Breast epithelium (tissue), 4 donors: ENCODE data around the gene CD247. TPM values are rescaled to one million over a fixed set of nuclear protein-coding genes. Genes with fewer than 3 reads are reported as not detected.
A peak's percentile ranks its signal among the peaks of the same experiment; 100 is the strongest.

Source experiments
- DNase-seq, 2 donors: peaks; one replicate each; pipeline ENCODE4 v3.0.0-alpha.2; 2019; ENCODE audit warnings: low spot score in 2 of 2
- H3K27ac ChIP-seq, 2 donors: fragments of 200-600 bp; sonication (generic) in 1 of 2; one replicate each; pipeline ENCODE4 v1.5.1; 2016 to 2019; ENCODE audit warnings: mild to moderate bottlenecking in 1 of 2
- H3K27me3 ChIP-seq, 2 donors: fragments of 200-600 bp; sonication (generic) in 1 of 2; one replicate each; pipeline versions ENCODE4 v1.5.1 to v1.6.0; 2017 to 2019; ENCODE audit warnings: control low read depth in 1 of 2, mild to moderate bottlenecking in 1 of 2
- H3K36me3 ChIP-seq: fragments of 200-600 bp; one replicate; pipeline ENCODE4 v1.5.1; 2019
- H3K4me1 ChIP-seq, 2 donors: fragments of 200-600 bp; sonication (generic); one replicate each; pipeline ENCODE4 v1.5.1; 2016 to 2019; ENCODE audit warnings: control low read depth in 1 of 2
- H3K4me3 ChIP-seq, 3 donors: fragments of 200-600 bp; sonication (generic); 1 replicate in 2 of 3; 2 replicates in 1 of 3; pipeline ENCODE4 v1.5.1; 2016 to 2019; ENCODE audit warnings: mild to moderate bottlenecking in 3 of 3, moderate library complexity in 2 of 3
- H3K9me3 ChIP-seq, 2 donors: fragments of 200-600 bp; sonication (generic) in 1 of 2; one replicate each; pipeline ENCODE4 v1.5.1; 2016 to 2019; ENCODE audit warnings: control low read depth in 1 of 2
- POLR2A ChIP-seq: fragments of 450-650 bp; IDR thresholded peaks from one replicate; pipeline ENCODE4 v1.6.1; 2016; ENCODE audit warnings: antibody characterized with exemption, mild to moderate bottlenecking, moderate library complexity
- POLR2AphosphoS5 ChIP-seq, 3 donors: sonication (generic); formaldehyde crosslinking; IDR thresholded peaks; one replicate each; pipeline ENCODE4 v1.6.1; 2017; ENCODE audit warnings: antibody characterized with exemption in 3 of 3
- intact Hi-C: fragments of 100-400 bp; cut with DNase I; formaldehyde crosslinking; loops from one replicate; pipeline ENCODE4 v1.15.1; 2023; ENCODE audit warnings: low total_unique reads
- total RNA-seq, 3 donors: library from RNA; depleted of rRNA; stranded (reverse); fragments of >200 nt; gene quantifications; one replicate each; pipeline ENCODE4 v1.1.0, GENCODE V29; 2016
- TF ChIP-seq, protein P1 (sequence below), 3 donors: fragments of 450-650 bp; IDR thresholded peaks; one replicate each; pipeline ENCODE4 v1.5.1; 2016 to 2017; ENCODE audit warnings: antibody characterized with exemption in 3 of 3, mild to moderate bottlenecking in 3 of 3, moderate library complexity in 3 of 3

CD247 gene
- total RNA-seq, 3 donors from 2014 or later = 0.80 to 2.0 (median 2.0) TPM

DNA sequence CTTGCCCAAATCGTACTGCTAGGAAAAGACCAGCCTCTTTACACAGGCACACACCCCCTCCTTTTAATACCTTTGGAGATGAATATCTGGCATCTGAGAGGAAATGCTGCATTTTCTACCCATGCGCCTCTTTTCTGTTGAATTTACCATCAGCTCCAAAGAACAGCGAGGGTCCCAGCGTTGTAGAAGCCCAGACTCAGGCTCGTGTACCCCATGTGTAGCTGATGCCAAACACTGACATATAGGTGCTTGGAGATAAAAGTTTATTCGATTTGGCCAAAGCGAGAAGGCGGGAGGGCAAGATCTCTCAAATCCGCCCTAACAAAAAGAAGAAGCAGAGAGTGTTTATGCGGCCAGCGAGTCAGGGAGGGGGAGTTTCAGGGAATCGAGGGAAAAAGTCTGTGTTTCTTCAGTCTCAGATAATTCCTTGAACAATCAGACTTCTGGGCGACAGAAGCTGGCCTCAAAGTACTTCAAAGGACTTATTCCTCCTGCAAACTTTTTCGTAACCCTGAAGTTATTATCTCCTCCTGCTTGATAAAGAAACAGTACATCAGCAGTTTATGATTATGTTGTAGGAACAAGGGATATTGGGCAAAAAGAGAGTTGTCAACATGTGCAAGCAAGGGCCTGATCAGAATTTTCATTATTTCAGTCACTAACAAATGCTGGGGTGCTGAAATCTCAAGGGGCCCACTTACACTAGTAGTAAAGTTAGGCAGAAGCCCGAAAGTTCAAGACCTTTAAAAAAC is 35.9 kb upstream of the CD247 start:
- Histone ChIP-seq H3K4me1 (no peaks in the 10 kb centered on the region), H3K27me3 (no peaks in the 10 kb centered on the region), H3K4me3 (peak overlapping the region; percentile 75 to 89 (median 82)), H3K36me3 (no peaks in the 10 kb centered on the region), H3K9me3 (no peaks in the 10 kb centered on the region), H3K27ac (peak overlapping the region; percentile 85 to 92)
- TF ChIP-seq POLR2AphosphoS5 (IDR thresholded peaks at IDR 0.05) (no peak), POLR2A (no peak)
- TF ChIP-seq, protein P1, sequence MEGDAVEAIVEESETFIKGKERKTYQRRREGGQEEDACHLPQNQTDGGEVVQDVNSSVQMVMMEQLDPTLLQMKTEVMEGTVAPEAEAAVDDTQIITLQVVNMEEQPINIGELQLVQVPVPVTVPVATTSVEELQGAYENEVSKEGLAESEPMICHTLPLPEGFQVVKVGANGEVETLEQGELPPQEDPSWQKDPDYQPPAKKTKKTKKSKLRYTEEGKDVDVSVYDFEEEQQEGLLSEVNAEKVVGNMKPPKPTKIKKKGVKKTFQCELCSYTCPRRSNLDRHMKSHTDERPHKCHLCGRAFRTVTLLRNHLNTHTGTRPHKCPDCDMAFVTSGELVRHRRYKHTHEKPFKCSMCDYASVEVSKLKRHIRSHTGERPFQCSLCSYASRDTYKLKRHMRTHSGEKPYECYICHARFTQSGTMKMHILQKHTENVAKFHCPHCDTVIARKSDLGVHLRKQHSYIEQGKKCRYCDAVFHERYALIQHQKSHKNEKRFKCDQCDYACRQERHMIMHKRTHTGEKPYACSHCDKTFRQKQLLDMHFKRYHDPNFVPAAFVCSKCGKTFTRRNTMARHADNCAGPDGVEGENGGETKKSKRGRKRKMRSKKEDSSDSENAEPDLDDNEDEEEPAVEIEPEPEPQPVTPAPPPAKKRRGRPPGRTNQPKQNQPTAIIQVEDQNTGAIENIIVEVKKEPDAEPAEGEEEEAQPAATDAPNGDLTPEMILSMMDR (IDR thresholded peaks at IDR 0.05) = no peak
- DNase-seq = no peak
- intact Hi-C loops = no loop called here

DNA sequence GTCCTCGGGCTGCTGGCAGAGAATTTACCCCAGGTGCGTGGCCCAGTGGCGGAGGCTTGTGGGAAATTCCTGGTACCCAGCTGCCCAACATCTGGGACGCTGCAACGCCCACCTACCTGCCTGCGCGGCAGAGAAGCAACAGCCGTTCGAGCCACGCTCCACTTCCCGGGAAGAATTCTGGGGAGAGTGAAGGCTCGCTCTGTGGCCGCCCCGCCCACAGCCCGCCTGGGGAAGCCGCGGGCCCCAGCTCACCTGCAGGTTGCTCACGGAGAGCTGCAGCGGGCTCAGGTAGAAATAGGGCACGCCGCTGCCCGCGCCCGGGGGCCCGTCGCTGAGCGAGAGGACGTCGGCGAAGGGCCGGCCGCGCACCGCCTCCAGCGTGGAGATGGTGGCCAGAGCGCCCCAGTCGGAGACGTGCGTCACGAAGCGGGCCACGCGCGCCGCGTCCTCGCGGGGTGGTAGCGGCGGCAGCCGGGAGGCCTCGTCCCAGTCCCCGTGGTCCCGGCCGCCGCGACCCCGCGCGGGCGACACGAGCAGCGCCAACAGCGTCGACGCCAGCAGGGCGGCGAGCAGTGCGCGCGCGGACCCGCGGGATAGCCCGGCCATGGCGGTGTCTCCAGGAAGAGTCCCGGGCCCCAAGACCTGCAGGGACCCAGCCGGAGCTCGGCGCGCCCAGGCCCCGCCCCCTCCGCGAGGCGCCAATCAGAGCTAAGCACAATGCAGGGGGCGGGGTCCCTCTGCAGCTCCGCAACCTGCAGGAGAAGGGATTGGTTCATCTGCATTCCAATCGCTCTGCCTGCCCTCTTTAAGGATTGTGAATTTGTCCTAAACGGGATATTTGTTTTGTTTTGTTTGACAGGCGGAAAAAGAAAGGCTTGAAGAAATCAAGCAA is 35.1 kb upstream of the CD247 start, which contains the start of gene CREG1:
CREG1 (minus strand) TSS at position 627 of the 892 bp plus-strand sequence.
- H3K9me3 ChIP-seq = no peaks in the 10 kb centered on the region
- H3K27ac ChIP-seq = peak within 1 kb of the TSS; percentile 85 to 92
- peak; percentile 94 to 95 for DNase-seq
- H3K4me1 ChIP-seq = no peaks in the 10 kb centered on the region
- TF ChIP-seq, protein P1 (IDR thresholded peaks at IDR 0.05) = no peak
- peak in 2 of 3 donors; percentile 68 to 81 for TF ChIP-seq POLR2AphosphoS5 (IDR thresholded peaks at IDR 0.05)
- TF ChIP-seq POLR2A = no peak
- peak within 1 kb of the TSS; percentile 75 to 89 (median 82) for H3K4me3 ChIP-seq
- H3K36me3 ChIP-seq = no peaks in the 10 kb centered on the region
- no peaks in the 10 kb centered on the region for H3K27me3 ChIP-seq
- intact Hi-C loops = no loop called here

- H3K9me3 ChIP-seq = no peaks in the 10 kb centered on the region
- H3K4me3 ChIP-seq = peak overlapping the region in 1 of 3 donors; percentile 16
- H3K27me3 ChIP-seq = no peaks in the 10 kb centered on the region
- TF ChIP-seq, protein P1 (IDR thresholded peaks at IDR 0.05) = no peak
- no peak for TF ChIP-seq POLR2AphosphoS5 (IDR thresholded peaks at IDR 0.05)
- no peaks in the 10 kb centered on the region for H3K36me3 ChIP-seq
- no peak overlapping the region for H3K27ac ChIP-seq
- H3K4me1 ChIP-seq = no peaks in the 10 kb centered on the region
- intact Hi-C loops = no loop called here
- DNase-seq = no peak
These were observed 33.0 kb upstream of the CD247 start for GRCh38 chr1:167551362-167551761.

- Histone ChIP-seq H3K27ac (peak overlapping the region; percentile 48 to 65), H3K4me1 (no peaks in the 10 kb centered on the region), H3K9me3 (no peaks in the 10 kb centered on the region), H3K27me3 (no peaks in the 10 kb centered on the region), H3K4me3 (peak overlapping the region in 2 of 3 donors; percentile 5 to 15), H3K36me3 (no peaks in the 10 kb centered on the region)
- no peak for DNase-seq
- TF ChIP-seq, protein P1 (IDR thresholded peaks at IDR 0.05) = no peak
- no peak for TF ChIP-seq POLR2A
- TF ChIP-seq POLR2AphosphoS5 (IDR thresholded peaks at IDR 0.05) = no peak
- intact Hi-C loops = no loop called here
These were observed 30.0 kb upstream of the CD247 start for GRCh38 chr1:167548059-167548932.
